H1 (cell line): ENCODE measurements around the gene ACAD9. TPM values are rescaled to one million over a fixed set of nuclear protein-coding genes. Genes with fewer than 3 reads are reported as not detected.

Experiments used
- CTCF ChIA-PET: fragments of 300-600 bp; sonication (Branson Sonifier 250); formaldehyde crosslinking; loops from one replicate; lab custom pipeline; 2021; ENCODE audit not compliant: partially characterized antibody; lab: Charles Lee
- POLR2A ChIA-PET: fragments of 300-600 bp; sonication (Branson Sonifier 250); formaldehyde crosslinking; loops from one replicate; lab custom pipeline; 2021; ENCODE audit warnings: inconsistent platforms; ENCODE audit not compliant: partially characterized antibody; lab: Charles Lee
- DNase-seq, 2 experiments: peaks; one replicate each; pipeline versions ENCODE4 v3.0.0 to v3.0.0-alpha.2; 2010 to 2022; ENCODE audit warnings: low spot score in 2 of 2, low read depth in 1 of 2, mixed read lengths in 1 of 2
- FAIRE-seq: peaks from 2 replicates; lab custom pipeline; 2011; peaks lifted over from hg19 to GRCh38; lab: Jason Lieb, UNC
- H2AFZ ChIP-seq: 2 replicates; pipeline ENCODE4 v1.8.1; 2012; ENCODE audit warnings: low read length, inconsistent platforms
- H2AK5ac ChIP-seq: 2 replicates; pipeline ENCODE4 v1.6.1; 2013; ENCODE audit warnings: low read depth, low read length
- H2BK120ac ChIP-seq: replicated peaks from 2 replicates; pipeline ENCODE3; 2013; ENCODE audit warnings: low read depth, low read length, inconsistent platforms
- H2BK12ac ChIP-seq: 2 replicates; pipeline ENCODE4 v1.6.1; 2013; ENCODE audit warnings: low read depth, low read length
- H2BK15ac ChIP-seq: 2 replicates; pipeline ENCODE4 v1.6.1; 2013; ENCODE audit warnings: low read length
- H2BK20ac ChIP-seq: 2 replicates; pipeline ENCODE4 v1.6.1; 2013; ENCODE audit warnings: low read length
- H2BK5ac ChIP-seq: 2 replicates; pipeline ENCODE4 v1.6.1; 2013; ENCODE audit warnings: low read depth, low read length
- H3K14ac ChIP-seq: 2 replicates; pipeline ENCODE4 v1.6.1; 2013; ENCODE audit warnings: inconsistent platforms; ENCODE audit not compliant: insufficient read length
- H3K18ac ChIP-seq: 2 replicates; pipeline ENCODE4 v1.6.1; 2013; ENCODE audit warnings: low read length; ENCODE audit errors: extremely low read depth
- H3K23ac ChIP-seq: 2 replicates; pipeline ENCODE4 v1.6.1; 2013; ENCODE audit warnings: inconsistent platforms; ENCODE audit not compliant: insufficient read length
- H3K23me2 ChIP-seq: 2 replicates; pipeline ENCODE4 v1.6.1; 2013; ENCODE audit warnings: low read depth, low read length
- H3K27ac ChIP-seq: 2 replicates; pipeline ENCODE4 v1.6.1; 2011; ENCODE audit warnings: low read depth, low read length, inconsistent platforms
- H3K27me3 ChIP-seq, 4 experiments: replicated peaks in 1 of 4; 1 replicate in 1 of 4; 2 replicates in 3 of 4; pipeline versions ENCODE4 v1.6.1 to v1.8.1; 2011 to 2013; ENCODE audit warnings: low read length in 3 of 4, mild to moderate bottlenecking in 3 of 4, inconsistent platforms in 2 of 4, mixed read lengths in 2 of 4, moderate library complexity in 1 of 4; ENCODE audit not compliant: control insufficient read depth in 3 of 4, insufficient read depth in 3 of 4; ENCODE audit errors: extremely low read depth in 1 of 4
- H3K36me3 ChIP-seq, 4 experiments: 2 replicates each; pipeline versions ENCODE4 v1.6.1 to v1.8.1; 2011 to 2013; ENCODE audit warnings: mild to moderate bottlenecking in 4 of 4, low read length in 3 of 4, moderate library complexity in 2 of 4, control low read depth in 1 of 4, inconsistent platforms in 1 of 4; ENCODE audit not compliant: insufficient read depth in 4 of 4, control insufficient read depth in 2 of 4
- H3K4ac ChIP-seq: replicated peaks from 2 replicates; pipeline ENCODE3; 2013; ENCODE audit warnings: low read length, low read depth, mixed read lengths, inconsistent platforms; ENCODE audit not compliant: insufficient read length
- H3K4me1 ChIP-seq, 4 experiments: replicated peaks in 1 of 4; 1 replicate in 1 of 4; 2 replicates in 3 of 4; pipeline versions ENCODE4 v1.6.1 to v1.8.1; 2011 to 2013; ENCODE audit warnings: low read length in 3 of 4, inconsistent platforms in 2 of 4, mixed read lengths in 1 of 4; ENCODE audit not compliant: insufficient read depth in 4 of 4, control insufficient read depth in 3 of 4
- H3K4me2 ChIP-seq, 2 experiments: 2 replicates each; pipeline versions ENCODE4 v1.6.1 to v1.8.1; 2011 to 2013; ENCODE audit warnings: low read depth in 2 of 2, low read length in 2 of 2, control low read depth in 1 of 2, inconsistent platforms in 1 of 2, mild to moderate bottlenecking in 1 of 2; ENCODE audit not compliant: insufficient read depth in 1 of 2
- H3K4me3 ChIP-seq, 4 experiments: fragments of 200-600, 300-600 bp in 1 of 4; sonication (generic), shearing (Covaris generic), sonication (Bioruptor Twin) in 1 of 4; 2 replicates each; pipeline versions ENCODE4 v1.5.1 to v1.8.1; 2011 to 2016; ENCODE audit warnings: low read length in 4 of 4, low read depth in 3 of 4, control low read depth in 2 of 4, inconsistent platforms in 2 of 4, mild to moderate bottlenecking in 2 of 4, mixed read lengths in 1 of 4, moderate library complexity in 1 of 4; ENCODE audit not compliant: insufficient read depth in 2 of 4; ENCODE audit errors: extremely low read depth in 1 of 4
- H3K56ac ChIP-seq: replicated peaks from 2 replicates; pipeline ENCODE3; 2013; ENCODE audit warnings: low read depth, mild to moderate bottlenecking, mixed read lengths, low read length, inconsistent platforms; ENCODE audit not compliant: insufficient read length
- H3K79me1 ChIP-seq: 2 replicates; pipeline ENCODE4 v1.6.1; 2013; ENCODE audit warnings: low read depth, low read length, control low read depth
- H3K79me2 ChIP-seq, 2 experiments: 2 replicates each; pipeline versions ENCODE4 v1.6.1 to v1.8.1; 2012 to 2013; ENCODE audit warnings: low read length in 2 of 2, mild to moderate bottlenecking in 2 of 2, inconsistent platforms in 1 of 2; ENCODE audit not compliant: insufficient read depth in 2 of 2, control insufficient read depth in 1 of 2
- H3K9ac ChIP-seq, 4 experiments: replicated peaks in 1 of 4; 1 replicate in 1 of 4; 2 replicates in 3 of 4; pipeline versions ENCODE4 v1.6.1 to v1.8.1; 2011 to 2013; ENCODE audit warnings: low read depth in 3 of 4, low read length in 3 of 4, control low read depth in 2 of 4, mild to moderate bottlenecking in 2 of 4, moderate library complexity in 2 of 4, inconsistent platforms in 1 of 4; ENCODE audit errors: extremely low read depth in 1 of 4
- H3K9me3 ChIP-seq, 2 experiments: 2 replicates each; pipeline versions ENCODE4 v1.6.1 to v1.8.1; 2012 to 2013; ENCODE audit warnings: mild to moderate bottlenecking in 2 of 2, moderate library complexity in 2 of 2, control low read depth in 1 of 2, inconsistent platforms in 1 of 2, low read depth in 1 of 2, low read length in 1 of 2, mixed read lengths in 1 of 2; ENCODE audit not compliant: insufficient read depth in 2 of 2
- H4K20me1 ChIP-seq, 2 experiments: replicated peaks in 1 of 2; 2 replicates each; pipeline versions ENCODE3 to v1.8.1; 2011 to 2013; ENCODE audit warnings: inconsistent platforms in 2 of 2, low read length in 2 of 2, mild to moderate bottlenecking in 1 of 2; ENCODE audit not compliant: insufficient read depth in 2 of 2, control insufficient read depth in 1 of 2
- H4K5ac ChIP-seq: 2 replicates; pipeline ENCODE4 v1.6.1; 2013; ENCODE audit warnings: low read length, low read depth, mixed read lengths, inconsistent platforms; ENCODE audit not compliant: insufficient read length
- H4K8ac ChIP-seq: 2 replicates; pipeline ENCODE4 v1.8.0; 2013; ENCODE audit warnings: mild to moderate bottlenecking, moderate library complexity, low read length, inconsistent platforms; ENCODE audit not compliant: insufficient read depth; ENCODE audit errors: extremely low read depth
- H4K91ac ChIP-seq: replicated peaks from 2 replicates; pipeline ENCODE3; 2013; ENCODE audit warnings: low read length, mixed read lengths, inconsistent platforms; ENCODE audit not compliant: insufficient read length
- CHD2 ChIP-seq: IDR thresholded peaks from 2 replicates; pipeline ENCODE4 v1.6.1; 2012; ENCODE audit warnings: low read length, improper control_type of control experiment
- CREB1 ChIP-seq: IDR thresholded peaks from 2 replicates; pipeline ENCODE4 v1.6.1; 2012; ENCODE audit warnings: inconsistent platforms
- EGR1 ChIP-seq: IDR thresholded peaks from 2 replicates; pipeline ENCODE4 v1.6.1; 2011; ENCODE audit warnings: low read depth, low read length, borderline replicate concordance
- FOSL1 ChIP-seq: IDR thresholded peaks from 2 replicates; pipeline ENCODE4 v1.6.1; 2011; ENCODE audit warnings: mild to moderate bottlenecking, low read depth, low read length, moderate library complexity; ENCODE audit not compliant: insufficient read depth
- NANOG ChIP-seq: IDR thresholded peaks from 2 replicates; pipeline ENCODE4 v1.6.1; 2011; ENCODE audit warnings: low read length, low read depth, mild to moderate bottlenecking, inconsistent platforms; ENCODE audit not compliant: insufficient read depth, poor library complexity, severe bottlenecking
- RNF2 ChIP-seq: fragments of 200-900, 300-1000 bp; sonication (generic); IDR thresholded peaks from 2 replicates; pipeline ENCODE4 v1.7.1; 2016; ENCODE audit warnings: borderline replicate concordance, low read depth, mild to moderate bottlenecking, antibody characterized with exemption, low read length; ENCODE audit not compliant: poor library complexity, severe bottlenecking; ENCODE audit errors: missing control alignments
- SAP30 ChIP-seq: fragments of 300-600 bp; sonication (generic); IDR thresholded peaks from 2 replicates; pipeline ENCODE4 v1.7.1; 2012; ENCODE audit warnings: low read length, moderate library complexity, mild to moderate bottlenecking, inconsistent platforms; ENCODE audit not compliant: insufficient read depth, insufficient replicate concordance
- SP2 ChIP-seq: IDR thresholded peaks from 2 replicates; pipeline ENCODE4 v1.6.1; 2012; ENCODE audit warnings: mild to moderate bottlenecking, low read length, inconsistent platforms
- TCF12 ChIP-seq: IDR thresholded peaks from 2 replicates; pipeline ENCODE4 v1.6.1; 2011; ENCODE audit warnings: low read depth, mild to moderate bottlenecking, low read length
- TEAD4 ChIP-seq: IDR thresholded peaks from 2 replicates; pipeline ENCODE4 v1.6.1; 2012; ENCODE audit warnings: low read depth, low read length, inconsistent platforms, mixed read lengths
- YY1 ChIP-seq: IDR thresholded peaks from 2 replicates; pipeline ENCODE4 v1.6.1; 2011; ENCODE audit warnings: low read depth, mild to moderate bottlenecking, low read length
- WGBS, 2 experiments: shearing (Covaris generic) in 1 of 2; methylation state at CpG; one replicate each; pipeline versions ENCODE4 v1.1.6 to v1.1.7; 2013 to 2015; ENCODE audit warnings: low lambda C conversion rate in 2 of 2, mixed read lengths in 2 of 2, inconsistent platforms in 1 of 2, low coverage in 1 of 2, missing lambda C conversion rate in 1 of 2; ENCODE audit not compliant: insufficient replicate concordance in 2 of 2, insufficient coverage in 1 of 2, insufficient read length in 1 of 2; ENCODE audit errors: extremely low coverage in 1 of 2, missing lambda C conversion rate in 1 of 2; 5-methylcytosine and 5-hydroxymethylcytosine counted together
- polyA plus RNA-seq, 7 experiments: library from polyadenylated mRNA; depleted of rRNA in 3 of 7; stranded (reverse) in 5 of 7; unstranded in 2 of 7; fragments of >200 nt in 5 of 7; fragments of 200-250 nt in 2 of 7; gene quantifications; 1 replicate in 5 of 7; 2 replicates in 1 of 7; 4 replicates in 1 of 7; pipeline versions ENCODE4 v1.2.1 to v1.2.3, GENCODE V29; 2011 to 2013; ENCODE audit warnings: missing spikeins in 2 of 7, mixed read lengths in 2 of 7
- total RNA-seq: library from RNA; stranded (reverse); fragmentation: NEBNext Ultra II Directional; extraction: Animal tissue kit (Norgen Biotek cat#: 25700); gene quantifications from 2 replicates; pipeline ENCODE4 v1.2.1, GENCODE V29; 2021
- TF ChIP-seq, protein P1 (sequence below): IDR thresholded peaks from 2 replicates; pipeline ENCODE4 v1.6.1; 2012; ENCODE audit warnings: low read length, inconsistent platforms
- TF ChIP-seq, protein P2 (sequence below): IDR thresholded peaks from 2 replicates; pipeline ENCODE4 v1.6.1; 2011; ENCODE audit warnings: low read depth, mild to moderate bottlenecking, low read length; ENCODE audit not compliant: insufficient read depth

ACAD9 gene
- total and polyA plus RNA-seq, 2 of the 8 experiments (the other 6 are each of a cell fraction or from before 2014, with no cell fraction given): 27.5 to 28.9 TPM

DNA sequence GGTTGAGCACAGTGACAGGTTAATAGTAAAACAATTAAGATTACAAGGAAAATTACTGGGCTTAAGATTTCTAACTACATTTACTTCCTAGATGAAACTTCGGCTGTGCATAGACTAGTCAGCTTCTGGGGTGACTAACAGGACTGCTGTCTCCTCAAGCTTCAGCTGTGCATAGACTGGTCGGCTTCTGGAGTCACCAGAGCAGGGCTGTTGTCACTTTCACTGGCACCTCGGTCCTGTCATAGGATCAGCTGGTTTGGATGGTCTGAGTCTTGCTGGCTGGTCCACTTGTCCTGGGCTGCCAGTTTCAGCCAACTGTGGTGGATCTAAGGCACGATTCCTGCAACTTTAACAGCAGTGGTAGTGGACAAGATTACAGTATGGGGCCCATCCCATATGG lies 23.9 kb upstream of the ACAD9 start:
- Histone ChIP-seq H3K27ac (no peak overlapping the region), H3K27me3 (no peaks in the 10 kb centered on the region), H3K4me3 (no peak overlapping the region), H2BK12ac (no peak overlapping the region), H3K36me3 (no peaks in the 10 kb centered on the region; a peak in 1 of 8 replicates), H4K91ac (no peak overlapping the region), H3K9ac (no peak overlapping the region), H3K56ac (no peak overlapping the region), H2BK120ac (no peak overlapping the region), H2BK15ac (no peak overlapping the region), H4K5ac (no peak overlapping the region), H3K4ac (no peak overlapping the region), H3K9me3 (peaks cover 61 to 79% of the 10 kb centered on the region in 2 experiments), H3K18ac (no peak overlapping the region), H3K4me1 (no peaks in the 10 kb centered on the region), H2BK20ac (no peak overlapping the region), H3K14ac (no peak overlapping the region), H2AFZ (no peak overlapping the region), H4K20me1 (no peaks in the 10 kb centered on the region), H3K23me2 (no peaks in the 10 kb centered on the region), H3K79me1 (no peaks in the 10 kb centered on the region), H2BK5ac (no peak overlapping the region), H2AK5ac (no peak overlapping the region), H3K23ac (no peak overlapping the region), H3K4me2 (no peak overlapping the region), H4K8ac (no peak overlapping the region), H3K79me2 (no peaks in the 10 kb centered on the region)
- POLR2A ChIA-PET: no interaction called here
- FAIRE-seq: no peak
- WGBS, 2 experiments: 54% methylated on average over 4 of the region's 4 CpGs; no CpG with 5 or more reads in 1 of the 2 experiments
- CTCF ChIA-PET: no interaction called here
- no peak for DNase-seq
- TF ChIP-seq NANOG (no peak), RNF2 (no peak), TEAD4 (no peak), CHD2 (no peak), FOSL1 (no peak), EGR1 (no peak), SP2 (no peak), TCF12 (no peak), YY1 (no peak), CREB1 (no peak), SAP30 (no peak)
- TF ChIP-seq, protein P1, sequence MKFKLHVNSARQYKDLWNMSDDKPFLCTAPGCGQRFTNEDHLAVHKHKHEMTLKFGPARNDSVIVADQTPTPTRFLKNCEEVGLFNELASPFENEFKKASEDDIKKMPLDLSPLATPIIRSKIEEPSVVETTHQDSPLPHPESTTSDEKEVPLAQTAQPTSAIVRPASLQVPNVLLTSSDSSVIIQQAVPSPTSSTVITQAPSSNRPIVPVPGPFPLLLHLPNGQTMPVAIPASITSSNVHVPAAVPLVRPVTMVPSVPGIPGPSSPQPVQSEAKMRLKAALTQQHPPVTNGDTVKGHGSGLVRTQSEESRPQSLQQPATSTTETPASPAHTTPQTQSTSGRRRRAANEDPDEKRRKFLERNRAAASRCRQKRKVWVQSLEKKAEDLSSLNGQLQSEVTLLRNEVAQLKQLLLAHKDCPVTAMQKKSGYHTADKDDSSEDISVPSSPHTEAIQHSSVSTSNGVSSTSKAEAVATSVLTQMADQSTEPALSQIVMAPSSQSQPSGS: no peak
- TF ChIP-seq, protein P2, sequence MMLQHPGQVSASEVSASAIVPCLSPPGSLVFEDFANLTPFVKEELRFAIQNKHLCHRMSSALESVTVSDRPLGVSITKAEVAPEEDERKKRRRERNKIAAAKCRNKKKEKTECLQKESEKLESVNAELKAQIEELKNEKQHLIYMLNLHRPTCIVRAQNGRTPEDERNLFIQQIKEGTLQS: no peak
